WTC11 (cell line): ENCODE results near the gene CTNNA1. TPM values are rescaled to one million over a fixed set of nuclear protein-coding genes. Genes with fewer than 3 reads are reported as not detected.

Experiments used
- ATAC-seq: fragments of 200-7000 bp; cut with Tn5 transposase; 2 replicates; pipeline ENCODE4 v1.10.0; 2021; ENCODE audit warnings: mild to moderate bottlenecking, moderate library complexity
- CTCF ChIA-PET: fragments of 300-600 bp; sonication (Branson Sonifier 250); formaldehyde crosslinking; loops from one replicate; lab custom pipeline; 2021; ENCODE audit warnings: antibody characterized with exemption; lab: Charles Lee
- POLR2A ChIA-PET: fragments of 350-600 bp; sonication (Branson Sonifier 250); formaldehyde crosslinking; loops from one replicate; lab custom pipeline; 2021; ENCODE audit warnings: antibody characterized with exemption; lab: Charles Lee
- DNase-seq: peaks from one replicate; pipeline ENCODE4 v3.0.0; 2021; ENCODE audit warnings: low spot score
- H3K27ac Mint-ChIP-seq: 2 replicates; pipeline ENCODE4 v1.8.0; 2021; ENCODE audit warnings: mixed read lengths
- H3K27me3 Mint-ChIP-seq: 2 replicates; pipeline ENCODE4 v1.8.0; 2021; ENCODE audit warnings: low read depth, mild to moderate bottlenecking, moderate library complexity, mixed read lengths
- H3K36me3 Mint-ChIP-seq: 2 replicates; pipeline ENCODE4 v1.8.0; 2021; ENCODE audit warnings: mixed read lengths
- H3K4me1 Mint-ChIP-seq: 2 replicates; pipeline ENCODE4 v1.8.0; 2022; ENCODE audit warnings: mixed read lengths
- H3K4me3 Mint-ChIP-seq: 2 replicates; pipeline ENCODE4 v1.8.0; 2021; ENCODE audit warnings: mild to moderate bottlenecking, moderate library complexity, mixed read lengths
- H3K9me3 Mint-ChIP-seq: 2 replicates; pipeline ENCODE4 v1.8.0; 2021; ENCODE audit warnings: mixed read lengths
- AR ChIP-seq: fragments of 250-450 bp; sonication (Bioruptor Pico); IDR thresholded peaks from 2 replicates; pipeline ENCODE4 v1.9.0; 2021; ENCODE audit warnings: mild to moderate bottlenecking
- E2F1 ChIP-seq: sonication (generic); formaldehyde crosslinking; IDR thresholded peaks from 2 replicates; pipeline ENCODE4 v1.8.0; 2022; ENCODE audit warnings: mild to moderate bottlenecking, missing genetic modification reagents
- ELF4 ChIP-seq: sonication (generic); formaldehyde crosslinking; IDR thresholded peaks from 2 replicates; pipeline ENCODE4 v1.8.1; 2022; ENCODE audit warnings: low read depth, mild to moderate bottlenecking, moderate library complexity, missing genetic modification reagents
- ESRRA ChIP-seq: sonication (generic); formaldehyde crosslinking; IDR thresholded peaks from 2 replicates; pipeline ENCODE4 v1.8.1; 2022; ENCODE audit warnings: mild to moderate bottlenecking, missing genetic modification reagents, borderline replicate concordance
- FOXJ3 ChIP-seq: sonication (generic); formaldehyde crosslinking; IDR thresholded peaks from 2 replicates; pipeline ENCODE4 v1.9.0; 2021; ENCODE audit warnings: missing genetic modification reagents, mild to moderate bottlenecking, borderline replicate concordance
- IRF1 ChIP-seq: sonication (generic); formaldehyde crosslinking; IDR thresholded peaks from 2 replicates; pipeline ENCODE4 v1.8.0; 2023; ENCODE audit warnings: missing genetic modification reagents
- MLX ChIP-seq: sonication (generic); formaldehyde crosslinking; IDR thresholded peaks from 2 replicates; pipeline ENCODE4 v1.8.1; 2023; ENCODE audit warnings: mild to moderate bottlenecking, missing genetic modification reagents, moderate library complexity
- MXD4 ChIP-seq: fragments of 250-450 bp; sonication (Bioruptor Pico); IDR thresholded peaks from 2 replicates; pipeline ENCODE4 v1.8.0; 2021; ENCODE audit warnings: mild to moderate bottlenecking, moderate library complexity, borderline replicate concordance
- PREB ChIP-seq: sonication (generic); formaldehyde crosslinking; IDR thresholded peaks from 2 replicates; pipeline ENCODE4 v1.8.1; 2022; ENCODE audit warnings: mild to moderate bottlenecking, missing genetic modification reagents, moderate library complexity, borderline replicate concordance
- PRRX2 ChIP-seq: fragments of 250-450 bp; sonication (Bioruptor Pico); IDR thresholded peaks from 2 replicates; pipeline ENCODE4 v1.8.0; 2021; ENCODE audit warnings: mild to moderate bottlenecking
- RORB ChIP-seq: fragments of 250-450 bp; sonication (Bioruptor Pico); IDR thresholded peaks from 2 replicates; pipeline ENCODE4 v1.9.0; 2021; ENCODE audit warnings: mild to moderate bottlenecking
- STAT6 ChIP-seq: sonication (generic); formaldehyde crosslinking; conservative IDR thresholded peaks from 2 replicates; pipeline ENCODE4 v1.8.1; 2023; ENCODE audit warnings: mild to moderate bottlenecking, low read depth, missing genetic modification reagents, moderate library complexity
- USF1 ChIP-seq: sonication (generic); formaldehyde crosslinking; IDR thresholded peaks from 2 replicates; pipeline ENCODE4 v1.8.0; 2022; ENCODE audit warnings: mild to moderate bottlenecking, missing genetic modification reagents
- ZNF121 ChIP-seq: sonication (generic); formaldehyde crosslinking; IDR thresholded peaks from 2 replicates; pipeline ENCODE4 v1.8.0; 2023; ENCODE audit warnings: missing genetic modification reagents
- ZNF425 ChIP-seq: fragments of 250-450 bp; sonication (Bioruptor Pico); conservative IDR thresholded peaks from 2 replicates; pipeline ENCODE4 v1.9.0; 2021; ENCODE audit warnings: mild to moderate bottlenecking
- total RNA-seq: library from RNA; stranded (reverse); gene quantifications from 3 replicates; pipeline ENCODE4 v1.2.3, GENCODE V29; 2021

The CTNNA1 gene
- total RNA-seq, 1 experiment from 2014 or later, result 309 TPM

GRCh38 chr5:138932171-138932810 lies 179.1 kb downstream of the CTNNA1 start:
- H3K27me3 Mint-ChIP-seq, result no peaks in the 10 kb centered on the region
- no peak overlapping the region for H3K4me3 Mint-ChIP-seq
- peak overlapping the region; percentile 6; the same call in 1 of the 2 replicates for H3K27ac Mint-ChIP-seq
- ATAC-seq, result peak; percentile 81
- POLR2A ChIA-PET, result interaction anchor here (1.3 kb wide), 1 partner anchor 12 kb away, joined by 3 read pairs; no protein-coding TSS in a partner anchor
- peaks cover 52% of the 10 kb centered on the region for H3K36me3 Mint-ChIP-seq
- H3K4me1 Mint-ChIP-seq, result peaks cover 31% of the 10 kb centered on the region
- no peaks in the 10 kb centered on the region for H3K9me3 Mint-ChIP-seq
- peak; percentile 71 for DNase-seq
- TF ChIP-seq USF1 (CRISPR knock-in tag), result no peak
- TF ChIP-seq PRRX2 (CRISPR knock-in tag), result no peak
- no peak for TF ChIP-seq AR
- no peak for TF ChIP-seq E2F1
- no peak for TF ChIP-seq ZNF121
- no peak for TF ChIP-seq FOXJ3 (CRISPR knock-in tag)
- TF ChIP-seq ESRRA, result no peak
- TF ChIP-seq ZNF425, result no peak
- no peak for TF ChIP-seq RORB (CRISPR knock-in tag)
- no peak for TF ChIP-seq PREB (CRISPR knock-in tag)
- no peak for TF ChIP-seq STAT6 (CRISPR knock-in tag)
- TF ChIP-seq ELF4 (CRISPR knock-in tag), result no peak
- TF ChIP-seq MLX (CRISPR knock-in tag), result no peak
- no peak for TF ChIP-seq MXD4 (CRISPR knock-in tag)
- no peak for TF ChIP-seq IRF1 (CRISPR knock-in tag)
- CTCF ChIA-PET, result interaction anchor here (0.6 to 3.0 kb wide), 26 partner anchors 11 to 353 kb away, joined by 3 to 16 read pairs (median 4); no protein-coding TSS in a partner anchor
